Measurements from ENCODE around the gene NUDT5. TPM values are rescaled to one million over a fixed set of nuclear protein-coding genes. Genes with fewer than 3 reads are reported as not detected.

The NUDT5 gene
- total and polyA plus RNA-seq, 5 donors from 2014 or later = 38.1 to 103 (median 81.8) TPM

DNA sequence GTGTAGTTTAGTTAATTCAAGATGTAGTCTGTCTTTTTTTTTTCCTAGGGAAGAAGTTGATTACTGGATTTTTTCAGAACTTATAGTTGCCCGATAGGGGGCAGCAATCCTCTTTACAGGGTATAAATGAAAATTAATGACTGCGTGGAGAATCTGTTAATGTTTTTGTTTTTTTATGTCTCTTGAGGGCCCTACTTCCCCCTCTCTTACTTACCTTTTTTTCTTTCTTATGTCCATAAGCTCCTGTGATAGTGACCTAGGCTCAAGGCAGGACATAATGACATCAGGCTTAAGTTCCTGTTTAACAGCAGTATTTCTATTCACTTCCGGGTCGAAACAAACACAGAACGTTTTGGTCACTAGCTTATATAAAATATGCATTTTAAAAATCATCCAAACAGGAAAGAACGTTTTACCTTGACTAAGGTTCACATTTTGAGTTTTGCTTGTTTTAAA lies 19.1 kb upstream of the NUDT5 start:
- H3K4me1 Mint-ChIP-seq = peaks cover 17 to 35% (median 25%) of the 10 kb centered on the region in 4 donors
- peak overlapping the region; percentile 27 to 91 (median 78) for H3K27ac Mint-ChIP-seq
- no peaks in the 10 kb centered on the region for H3K27me3 ChIP-seq (ENCODE audit: control insufficient read depth, insufficient read depth, low read length)
- peaks cover 6% of the 10 kb centered on the region for H3K4me1 ChIP-seq (ENCODE audit: control insufficient read depth, insufficient read depth, low read length, poor library complexity, severe bottlenecking)
- H3K36me3 Mint-ChIP-seq = peaks cover 42% of the 10 kb centered on the region
- H3K9me3 ChIP-seq (ENCODE audit: control insufficient read depth in 2 of 2, low read length in 2 of 2) = no peaks in the 10 kb centered on the region
- no peaks in the 10 kb centered on the region for H3K9me3 Mint-ChIP-seq
- H3K4me3 ChIP-seq (ENCODE audit: low read depth, low read length) = peak overlapping the region; percentile 63
- no peaks in the 10 kb centered on the region for H3K27me3 Mint-ChIP-seq
- peaks cover 61% of the 10 kb centered on the region for H3K36me3 ChIP-seq (ENCODE audit: control insufficient read depth, insufficient read depth, low read length)
- ATAC-seq (ENCODE audit: low read depth in 2 of 2) = no peak
- DNase-seq = peak; percentile 21 to 74 (median 58)
- peak overlapping the region; percentile 48 for H3K27ac ChIP-seq (ENCODE audit: insufficient read depth, low read length, poor library complexity, severe bottlenecking)
- peak overlapping the region in 3 of 4 donors; percentile 39 to 72 (median 41) for H3K4me3 Mint-ChIP-seq

DNA sequence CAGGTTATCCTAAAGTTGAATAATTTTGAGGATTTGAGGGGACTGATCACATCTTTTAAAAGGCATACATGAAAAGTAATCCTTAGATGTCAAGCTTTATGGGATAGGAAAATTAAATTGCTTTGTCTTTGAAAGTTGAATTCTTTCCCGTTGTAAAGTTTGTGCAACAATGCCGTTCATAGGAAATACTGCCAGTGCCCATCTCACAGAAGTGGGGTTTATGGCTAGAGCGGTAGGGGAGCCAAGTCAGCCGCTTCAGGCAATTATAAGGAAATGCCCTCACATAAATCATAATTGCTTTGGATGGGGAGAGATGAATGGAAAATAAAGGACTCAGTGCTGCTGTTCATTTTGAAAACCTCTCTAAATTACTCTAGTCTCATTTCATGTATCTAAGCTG lies 18.4 kb upstream of the NUDT5 start:
- Mint-ChIP-seq H3K4me1 (peaks cover 18 to 37% (median 27%) of the 10 kb centered on the region in 4 donors), H3K36me3 (peaks cover 42% of the 10 kb centered on the region), H3K27ac (peak overlapping the region in 1 of 3 donors; percentile 27), H3K9me3 (no peaks in the 10 kb centered on the region), H3K27me3 (no peaks in the 10 kb centered on the region), H3K4me3 (no peak overlapping the region)
- Histone ChIP-seq H3K36me3 (ENCODE audit: control insufficient read depth, insufficient read depth, low read length) (peaks cover 64% of the 10 kb centered on the region), H3K9me3 (ENCODE audit: control insufficient read depth in 2 of 2, low read length in 2 of 2) (no peaks in the 10 kb centered on the region), H3K27me3 (ENCODE audit: control insufficient read depth, insufficient read depth, low read length) (no peaks in the 10 kb centered on the region), H3K27ac (ENCODE audit: insufficient read depth, low read length, poor library complexity, severe bottlenecking) (peak overlapping the region; percentile 16), H3K4me1 (ENCODE audit: control insufficient read depth, insufficient read depth, low read length, poor library complexity, severe bottlenecking) (peaks cover 6% of the 10 kb centered on the region), H3K4me3 (ENCODE audit: low read depth, low read length) (no peak overlapping the region)
- no peak for DNase-seq
- no peak for ATAC-seq (ENCODE audit: low read depth in 2 of 2)

DNA sequence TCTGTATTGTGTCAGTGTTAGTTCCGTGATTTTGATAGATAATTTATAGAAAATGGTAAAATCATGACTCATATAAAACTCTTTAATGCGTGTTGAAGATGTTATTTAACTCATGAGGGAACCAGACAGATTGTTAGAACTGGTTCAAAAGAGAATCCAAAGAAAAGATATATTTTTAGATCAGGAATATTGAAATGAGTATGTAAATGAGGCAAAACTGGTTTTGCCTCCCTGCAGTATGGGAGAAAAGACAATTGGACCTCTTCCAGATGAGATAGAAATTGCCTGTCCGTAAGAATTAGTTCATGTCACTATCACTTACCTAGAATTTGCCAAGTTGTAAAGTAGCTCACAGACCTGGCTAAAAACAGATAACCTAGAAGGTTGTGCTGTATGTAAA lies 17.9 kb upstream of the NUDT5 start:
- Mint-ChIP-seq H3K27me3 (no peaks in the 10 kb centered on the region), H3K36me3 (peaks cover 40% of the 10 kb centered on the region), H3K4me1 (peaks cover 21 to 33% (median 27%) of the 10 kb centered on the region in 4 donors), H3K27ac (peak overlapping the region in 1 of 3 donors; percentile 29), H3K4me3 (no peak overlapping the region), H3K9me3 (no peaks in the 10 kb centered on the region)
- no peaks in the 10 kb centered on the region for H3K27me3 ChIP-seq (ENCODE audit: control insufficient read depth, insufficient read depth, low read length)
- H3K4me1 ChIP-seq (ENCODE audit: control insufficient read depth, insufficient read depth, low read length, poor library complexity, severe bottlenecking) = peaks cover 6% of the 10 kb centered on the region
- ATAC-seq (ENCODE audit: low read depth in 2 of 2) (no peak), DNase-seq (no peak)
- H3K4me3 ChIP-seq (ENCODE audit: low read depth, low read length) = no peak overlapping the region
- peaks cover 65% of the 10 kb centered on the region for H3K36me3 ChIP-seq (ENCODE audit: control insufficient read depth, insufficient read depth, low read length)
- no peak overlapping the region for H3K27ac ChIP-seq (ENCODE audit: insufficient read depth, low read length, poor library complexity, severe bottlenecking)
- no peaks in the 10 kb centered on the region for H3K9me3 ChIP-seq (ENCODE audit: control insufficient read depth in 2 of 2, low read length in 2 of 2)

DNA sequence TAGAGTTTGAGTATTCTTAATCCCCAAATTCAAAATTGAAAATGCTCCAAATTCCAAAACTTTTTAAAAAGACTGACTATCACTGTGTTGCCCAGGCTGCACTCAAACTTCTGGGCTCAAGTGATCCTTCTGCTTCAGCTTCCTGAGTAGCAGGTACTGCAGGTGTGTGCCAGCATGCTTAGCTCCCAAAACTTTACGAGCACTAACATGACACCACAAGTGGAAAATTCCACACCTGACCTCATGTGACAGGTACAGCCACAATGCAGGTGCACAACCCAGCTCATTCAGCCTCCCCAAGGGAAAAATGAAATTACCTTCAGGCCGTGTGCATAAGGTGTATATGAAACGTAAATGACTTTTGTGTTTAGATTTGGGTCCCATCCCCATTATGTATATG lies 16.8 kb upstream of the NUDT5 start:
- H3K4me3 ChIP-seq (ENCODE audit: low read depth, low read length) = no peak overlapping the region
- H3K27ac ChIP-seq (ENCODE audit: insufficient read depth, low read length, poor library complexity, severe bottlenecking) = no peak overlapping the region
- H3K27ac Mint-ChIP-seq = peak overlapping the region in 1 of 3 donors; percentile 29
- H3K36me3 Mint-ChIP-seq = peaks cover 45% of the 10 kb centered on the region
- peaks cover 65% of the 10 kb centered on the region for H3K36me3 ChIP-seq (ENCODE audit: control insufficient read depth, insufficient read depth, low read length)
- no peaks in the 10 kb centered on the region for H3K9me3 ChIP-seq (ENCODE audit: control insufficient read depth in 2 of 2, low read length in 2 of 2)
- peaks cover 25 to 35% (median 32%) of the 10 kb centered on the region in 4 donors for H3K4me1 Mint-ChIP-seq
- ATAC-seq (ENCODE audit: low read depth in 2 of 2) = no peak
- DNase-seq = no peak
- H3K9me3 Mint-ChIP-seq = no peaks in the 10 kb centered on the region
- H3K4me3 Mint-ChIP-seq = no peak overlapping the region
- H3K27me3 ChIP-seq (ENCODE audit: control insufficient read depth, insufficient read depth, low read length) = no peaks in the 10 kb centered on the region
- H3K27me3 Mint-ChIP-seq = no peaks in the 10 kb centered on the region
- peaks cover 6% of the 10 kb centered on the region for H3K4me1 ChIP-seq (ENCODE audit: control insufficient read depth, insufficient read depth, low read length, poor library complexity, severe bottlenecking)

GRCh38 chr10:12208460-12208859 lies 12.8 kb upstream of the NUDT5 start:
- peaks cover 47% of the 10 kb centered on the region for H3K36me3 Mint-ChIP-seq
- H3K4me3 ChIP-seq (ENCODE audit: low read depth, low read length) = no peak overlapping the region
- no peaks in the 10 kb centered on the region for H3K4me1 ChIP-seq (ENCODE audit: control insufficient read depth, insufficient read depth, low read length, poor library complexity, severe bottlenecking)
- no peaks in the 10 kb centered on the region for H3K27me3 Mint-ChIP-seq
- peaks cover 14 to 32% (median 23%) of the 10 kb centered on the region in 4 donors for H3K4me1 Mint-ChIP-seq
- DNase-seq (no peak), ATAC-seq (ENCODE audit: low read depth in 2 of 2) (no peak)
- peak overlapping the region in 2 of 3 donors; percentile 29 to 67 for H3K27ac Mint-ChIP-seq
- H3K9me3 ChIP-seq (ENCODE audit: control insufficient read depth in 2 of 2, low read length in 2 of 2) = no peaks in the 10 kb centered on the region
- peaks cover 68% of the 10 kb centered on the region for H3K36me3 ChIP-seq (ENCODE audit: control insufficient read depth, insufficient read depth, low read length)
- no peaks in the 10 kb centered on the region for H3K27me3 ChIP-seq (ENCODE audit: control insufficient read depth, insufficient read depth, low read length)
- H3K9me3 Mint-ChIP-seq = peaks cover 0 to 3% (median 0%) of the 10 kb centered on the region in 7 donors
- H3K4me3 Mint-ChIP-seq = no peak overlapping the region
- H3K27ac ChIP-seq (ENCODE audit: insufficient read depth, low read length, poor library complexity, severe bottlenecking) = no peak overlapping the region

GRCh38 chr10:12207114-12207513 lies 11.4 kb upstream of the NUDT5 start:
- peaks cover 8 to 33% (median 27%) of the 10 kb centered on the region in 4 donors for H3K4me1 Mint-ChIP-seq

DNA sequence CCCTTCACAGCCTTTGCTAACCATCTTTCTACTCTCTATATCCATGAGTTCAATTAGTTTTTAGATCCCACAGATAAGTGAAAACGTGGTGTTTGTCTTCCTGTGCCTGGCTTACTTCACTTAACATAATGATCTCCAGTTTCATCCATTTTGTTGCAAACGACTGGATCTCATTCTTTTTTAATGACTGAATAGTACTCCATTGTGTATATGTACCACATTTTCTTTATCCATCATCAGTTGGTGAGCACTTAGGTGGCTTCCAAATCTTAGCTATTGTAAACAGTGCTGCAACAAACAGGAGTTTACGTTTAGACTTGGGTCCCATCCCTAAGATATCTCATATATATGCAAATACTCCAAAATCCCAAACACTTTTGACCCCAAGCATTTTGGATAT lies 9.4 kb upstream of the NUDT5 start:
- DNase-seq (no peak), ATAC-seq (ENCODE audit: low read depth in 2 of 2) (no peak)
- H3K36me3 Mint-ChIP-seq = peaks cover 45% of the 10 kb centered on the region
- no peaks in the 10 kb centered on the region for H3K27me3 Mint-ChIP-seq
- Histone ChIP-seq H3K4me3 (ENCODE audit: low read depth, low read length) (no peak overlapping the region), H3K4me1 (ENCODE audit: control insufficient read depth, insufficient read depth, low read length, poor library complexity, severe bottlenecking) (no peaks in the 10 kb centered on the region), H3K27ac (ENCODE audit: insufficient read depth, low read length, poor library complexity, severe bottlenecking) (no peak overlapping the region), H3K36me3 (ENCODE audit: control insufficient read depth, insufficient read depth, low read length) (peaks cover 69% of the 10 kb centered on the region), H3K27me3 (ENCODE audit: control insufficient read depth, insufficient read depth, low read length) (no peaks in the 10 kb centered on the region), H3K9me3 (ENCODE audit: control insufficient read depth in 2 of 2, low read length in 2 of 2) (no peaks in the 10 kb centered on the region)
- peaks cover 0 to 3% (median 0%) of the 10 kb centered on the region in 7 donors for H3K9me3 Mint-ChIP-seq
- peak overlapping the region in 1 of 3 donors; percentile 16 for H3K27ac Mint-ChIP-seq
- peak overlapping the region in 1 of 4 donors; percentile 44 for H3K4me3 Mint-ChIP-seq
- H3K4me1 Mint-ChIP-seq = peaks cover 8 to 45% (median 37%) of the 10 kb centered on the region in 4 donors

More at GRCh38 chr10:12207114-12207513, 11.4 kb upstream of the NUDT5 start:
- Histone ChIP-seq H3K27me3 (ENCODE audit: control insufficient read depth, insufficient read depth, low read length) (no peaks in the 10 kb centered on the region), H3K9me3 (ENCODE audit: control insufficient read depth in 2 of 2, low read length in 2 of 2) (no peaks in the 10 kb centered on the region), H3K36me3 (ENCODE audit: control insufficient read depth, insufficient read depth, low read length) (peaks cover 75% of the 10 kb centered on the region), H3K27ac (ENCODE audit: insufficient read depth, low read length, poor library complexity, severe bottlenecking) (no peak overlapping the region), H3K4me1 (ENCODE audit: control insufficient read depth, insufficient read depth, low read length, poor library complexity, severe bottlenecking) (no peaks in the 10 kb centered on the region), H3K4me3 (ENCODE audit: low read depth, low read length) (no peak overlapping the region)
- no peak for DNase-seq
- Mint-ChIP-seq H3K9me3 (peaks cover 0 to 3% (median 0%) of the 10 kb centered on the region in 7 donors), H3K36me3 (peaks cover 48% of the 10 kb centered on the region), H3K27me3 (no peaks in the 10 kb centered on the region), H3K27ac (no peak overlapping the region), H3K4me3 (peak overlapping the region in 1 of 4 donors; percentile 47)
- ATAC-seq (ENCODE audit: low read depth in 2 of 2) = no peak

- no peak overlapping the region for H3K4me3 Mint-ChIP-seq
- H3K27me3 Mint-ChIP-seq = peaks cover 4% of the 10 kb centered on the region
- DNase-seq (no peak), ATAC-seq (ENCODE audit: low read depth in 2 of 2) (peak in 1 of 2 donors; percentile 11)
- Histone ChIP-seq H3K36me3 (ENCODE audit: control insufficient read depth, insufficient read depth, low read length) (peaks cover 52% of the 10 kb centered on the region), H3K9me3 (ENCODE audit: control insufficient read depth in 2 of 2, low read length in 2 of 2) (no peaks in the 10 kb centered on the region), H3K27ac (ENCODE audit: insufficient read depth, low read length, poor library complexity, severe bottlenecking) (no peak overlapping the region), H3K4me3 (ENCODE audit: low read depth, low read length) (no peak overlapping the region), H3K27me3 (ENCODE audit: control insufficient read depth, insufficient read depth, low read length) (no peaks in the 10 kb centered on the region), H3K4me1 (ENCODE audit: control insufficient read depth, insufficient read depth, low read length, poor library complexity, severe bottlenecking) (peaks cover 18% of the 10 kb centered on the region)
- peaks cover 0 to 3% (median 0%) of the 10 kb centered on the region in 7 donors for H3K9me3 Mint-ChIP-seq
- H3K36me3 Mint-ChIP-seq = peaks cover 31% of the 10 kb centered on the region
- peaks cover 14 to 48% (median 39%) of the 10 kb centered on the region in 4 donors for H3K4me1 Mint-ChIP-seq
- H3K27ac Mint-ChIP-seq = no peak overlapping the region
These were observed 6.5 kb upstream of the NUDT5 start for GRCh38 chr10:12202226-12202625.

Measured in CD4-positive, CD25-positive, alpha-beta regulatory T cell (primary cell).